Mesodermal cell (in vitro differentiated cells): ENCODE results near the gene SRI. TPM values are rescaled to one million over a fixed set of nuclear protein-coding genes. Genes with fewer than 3 reads are reported as not detected.
A peak's percentile ranks its signal among the peaks of the same experiment; 100 is the strongest.
"Not testable (repeated sequence)": the region's sequence is repeated elsewhere in the genome, so short reads cannot be mapped to it uniquely, and the experiment has no call there.

Experiments
- H3K27ac ChIP-seq: 2 replicates; pipeline ENCODE4 v1.7.0; 2013; ENCODE audit warnings: mild to moderate bottlenecking, low read depth, low read length, moderate library complexity; ENCODE audit not compliant: severe bottlenecking
- H3K36me3 ChIP-seq: 2 replicates; pipeline ENCODE4 v1.7.1; 2013; ENCODE audit warnings: mild to moderate bottlenecking, low read length, moderate library complexity; ENCODE audit not compliant: control insufficient read depth, insufficient read depth
- H3K4me1 ChIP-seq: one replicate; pipeline ENCODE4 v1.7.1; 2013; ENCODE audit warnings: mild to moderate bottlenecking, low read length; ENCODE audit not compliant: insufficient read depth, control insufficient read depth, poor library complexity, severe bottlenecking
- H3K4me3 ChIP-seq: 2 replicates; pipeline ENCODE4 v1.7.0; 2013; ENCODE audit warnings: low read length, control low read depth, mild to moderate bottlenecking; ENCODE audit not compliant: insufficient read depth, poor library complexity, severe bottlenecking; ENCODE audit errors: extremely low read depth
- H3K9me3 ChIP-seq: 2 replicates; pipeline ENCODE4 v1.7.1; 2013; ENCODE audit warnings: mild to moderate bottlenecking, low read length, moderate library complexity; ENCODE audit not compliant: control insufficient read depth
- WGBS, 2 experiments: methylation state at CpG; one replicate each; pipeline ENCODE4 v1.1.5; 2013; ENCODE audit warnings: missing lambda C conversion rate in 2 of 2; ENCODE audit not compliant: insufficient coverage in 2 of 2; 5-methylcytosine and 5-hydroxymethylcytosine counted together
- polyA plus RNA-seq, 2 experiments: library from polyadenylated mRNA; stranded (reverse); fragments of 50-300 nt; gene quantifications; one replicate each; pipeline ENCODE4 v1.2.3, GENCODE V29; 2013

The SRI gene, protein sequence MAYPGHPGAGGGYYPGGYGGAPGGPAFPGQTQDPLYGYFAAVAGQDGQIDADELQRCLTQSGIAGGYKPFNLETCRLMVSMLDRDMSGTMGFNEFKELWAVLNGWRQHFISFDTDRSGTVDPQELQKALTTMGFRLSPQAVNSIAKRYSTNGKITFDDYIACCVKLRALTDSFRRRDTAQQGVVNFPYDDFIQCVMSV
- polyA plus RNA-seq (2013, experiment 1 of 2): 151 TPM
- 143 TPM for polyA plus RNA-seq (2013, experiment 2 of 2)

- H3K9me3 ChIP-seq: no peaks in the 10 kb centered on the region
- 1% methylated on average over 46 to 57 of the region's 75 CpGs for WGBS, 2 experiments
- H3K27ac ChIP-seq: peak within 1 kb of the TSS; percentile 98
Observed at GRCh38 chr7:88219781-88220747, at the start of gene SRI. SRI (minus strand) TSS chr7:88220038; CDS start chr7:88220026, 12 bp downstream.

GRCh38 chr7:88269586-88269985 is 49.7 kb upstream of the SRI start:
- Histone ChIP-seq H3K27ac (no peak overlapping the region), H3K4me1 (no peaks in the 10 kb centered on the region), H3K36me3 (no peaks in the 10 kb centered on the region), H3K9me3 (no peaks in the 10 kb centered on the region), H3K4me3 (no peak overlapping the region)
- WGBS, 2 experiments: 100% methylated on average over 1 of the region's 3 CpGs

More at GRCh38 chr7:88219781-88220747, at the start of gene SRI:
- H3K4me1 ChIP-seq: no peaks in the 10 kb centered on the region
- H3K4me3 ChIP-seq: peak within 1 kb of the TSS; percentile 85
- peaks cover 21% of the 10 kb centered on the region for H3K36me3 ChIP-seq

DNA sequence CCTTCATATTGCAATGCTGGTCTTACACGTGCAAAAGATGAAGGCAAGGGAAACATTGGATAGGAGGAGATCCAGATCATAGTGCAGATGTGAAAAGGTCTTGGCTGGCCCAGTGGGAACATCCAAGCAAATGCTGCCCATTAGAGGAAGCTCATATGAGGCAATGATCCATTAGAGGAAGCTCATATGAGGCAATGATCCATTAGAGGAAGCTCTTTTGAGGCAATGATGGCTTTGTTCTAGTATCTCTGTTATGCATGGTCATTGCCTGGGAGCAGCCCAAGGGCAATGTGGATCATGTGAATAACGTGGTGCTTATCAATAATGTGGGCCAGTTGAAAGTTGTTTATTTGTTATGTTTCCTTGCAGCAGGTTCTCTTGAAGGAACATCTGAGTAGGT is 49.0 kb upstream of the SRI start:
- H3K36me3 ChIP-seq: no peaks in the 10 kb centered on the region
- WGBS, 2 experiments: 81 to 86% methylated on average over 2 of the region's 2 CpGs
- H3K27ac ChIP-seq: no peak overlapping the region
- H3K4me3 ChIP-seq: no peak overlapping the region
- no peaks in the 10 kb centered on the region for H3K9me3 ChIP-seq
- no peaks in the 10 kb centered on the region for H3K4me1 ChIP-seq

GRCh38 chr7:88268051-88268450 is 48.2 kb upstream of the SRI start:
- H3K27ac ChIP-seq: no peak overlapping the region
- H3K36me3 ChIP-seq: no peaks in the 10 kb centered on the region
- no peaks in the 10 kb centered on the region for H3K4me1 ChIP-seq
- WGBS, 2 experiments: 80 to 86% methylated on average over 1 to 2 of the region's 2 CpGs
- no peak overlapping the region for H3K4me3 ChIP-seq
- H3K9me3 ChIP-seq: no peaks in the 10 kb centered on the region

DNA sequence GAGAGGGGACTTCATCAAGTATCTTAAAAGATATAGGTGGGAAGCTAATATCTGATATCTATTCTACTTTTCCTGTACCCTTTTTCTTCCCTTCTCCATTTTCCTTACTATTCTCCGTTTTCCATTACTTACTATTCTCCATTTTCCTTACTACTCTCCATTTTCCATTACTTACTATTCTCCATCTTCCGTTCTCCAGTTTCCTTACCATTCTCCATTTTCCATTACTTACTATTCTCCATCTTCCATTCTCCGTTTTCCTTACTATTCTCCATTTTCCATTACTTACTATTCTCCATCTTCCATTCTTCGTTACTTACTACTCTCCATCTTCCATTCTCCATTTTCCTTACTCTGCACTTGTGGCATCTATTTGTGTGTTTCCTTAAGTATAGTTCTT is 47.6 kb upstream of the SRI start:
- H3K36me3 ChIP-seq: no peaks in the 10 kb centered on the region
- 87 to 90% methylated on average over 3 to 4 of the region's 4 CpGs for WGBS, 2 experiments
- H3K27ac ChIP-seq: no peak overlapping the region
- no peaks in the 10 kb centered on the region for H3K9me3 ChIP-seq
- no peak overlapping the region for H3K4me3 ChIP-seq
- no peaks in the 10 kb centered on the region for H3K4me1 ChIP-seq

DNA sequence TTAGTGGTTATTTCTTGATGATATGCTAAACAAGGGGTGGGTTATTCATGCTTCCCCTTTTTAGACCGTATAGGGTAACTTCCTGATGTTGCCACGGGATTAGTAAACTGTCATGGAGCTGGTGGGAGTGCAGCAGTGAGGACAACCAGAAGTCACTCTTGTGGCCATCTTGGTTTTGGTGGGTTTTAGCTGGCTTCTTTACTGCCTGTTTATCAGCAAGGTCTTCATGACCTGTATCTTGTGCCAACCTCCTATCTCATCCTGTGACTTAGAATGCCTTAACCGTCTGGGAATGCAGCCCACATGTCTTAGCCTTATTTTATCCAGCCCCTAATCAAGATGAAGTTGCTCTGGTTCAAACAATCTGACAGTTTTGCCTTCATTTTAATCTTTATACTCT is 45.1 kb upstream of the SRI start:
- WGBS, 2 experiments: 88 to 90% methylated on average over 2 of the region's 3 CpGs
- H3K4me1 ChIP-seq, H3K36me3 ChIP-seq, H3K27ac ChIP-seq, H3K9me3 ChIP-seq, H3K4me3 ChIP-seq: not testable (repeated sequence)

- WGBS, 2 experiments: 88 to 91% methylated on average over 3 to 4 of the region's 4 CpGs
- no peaks in the 10 kb centered on the region for H3K9me3 ChIP-seq
Observed at GRCh38 chr7:88262562-88262961, 42.7 kb upstream of the SRI start.

DNA sequence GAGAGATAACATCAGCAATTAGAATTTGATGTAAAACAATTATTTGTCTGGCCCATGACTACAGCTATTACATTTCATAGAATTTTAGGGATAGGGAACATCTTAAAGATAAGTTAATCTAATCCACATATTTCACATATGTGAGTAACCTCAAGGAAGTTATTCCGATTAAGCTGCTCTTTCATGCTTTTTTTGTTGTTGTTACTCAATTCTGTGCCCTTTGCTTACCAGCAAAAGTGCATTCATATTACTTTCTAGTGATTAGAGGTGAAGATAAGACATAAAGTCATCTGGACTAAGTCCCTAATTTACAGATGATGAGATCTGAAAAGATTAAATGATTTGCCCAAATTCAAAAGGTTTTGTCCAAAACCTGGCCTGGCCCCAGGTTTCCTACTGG is 40.9 kb upstream of the SRI start:
- no peak overlapping the region for H3K4me3 ChIP-seq
- H3K4me1 ChIP-seq: no peaks in the 10 kb centered on the region
- WGBS, 2 experiments: no CpG with 5 or more reads among the region's 1 CpG
- H3K27ac ChIP-seq: no peak overlapping the region
- no peaks in the 10 kb centered on the region for H3K9me3 ChIP-seq
- no peaks in the 10 kb centered on the region for H3K36me3 ChIP-seq

More at GRCh38 chr7:88262562-88262961, 42.7 kb upstream of the SRI start:
- no peak overlapping the region for H3K27ac ChIP-seq
- H3K4me3 ChIP-seq: no peak overlapping the region
- H3K36me3 ChIP-seq: no peaks in the 10 kb centered on the region
- no peaks in the 10 kb centered on the region for H3K4me1 ChIP-seq

GRCh38 chr7:88259656-88260380 is 40.0 kb upstream of the SRI start:
- peaks cover 3% of the 10 kb centered on the region for H3K4me1 ChIP-seq
- no peaks in the 10 kb centered on the region for H3K36me3 ChIP-seq
- no peaks in the 10 kb centered on the region for H3K9me3 ChIP-seq
- H3K4me3 ChIP-seq: no peak overlapping the region
- H3K27ac ChIP-seq: no peak overlapping the region
- WGBS, 2 experiments: 92% methylated on average over 2 of the region's 2 CpGs; no CpG with 5 or more reads in 1 of the 2 experiments

DNA sequence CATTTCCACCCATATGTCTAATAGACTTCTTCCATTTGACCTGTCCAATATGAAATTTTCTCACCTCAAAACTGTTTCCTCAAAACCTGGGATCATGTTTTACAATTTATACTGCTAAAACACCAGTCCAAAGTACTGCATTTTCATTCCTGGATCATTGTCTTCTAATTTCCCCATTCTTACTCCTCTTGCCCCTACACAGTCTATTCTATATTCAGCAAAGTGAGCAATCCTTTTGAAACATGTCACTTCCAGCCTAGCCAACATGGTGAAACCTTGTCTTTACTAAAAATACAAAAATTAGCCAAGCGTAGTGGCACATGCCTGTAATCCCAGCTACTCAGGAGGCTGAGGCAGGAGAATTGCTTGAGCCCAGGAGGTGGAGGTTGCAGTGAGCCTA is 38.5 kb upstream of the SRI start:
- WGBS, 2 experiments: no CpG with 5 or more reads among the region's 1 CpG
- not testable (repeated sequence) for H3K27ac ChIP-seq, H3K4me3 ChIP-seq, H3K4me1 ChIP-seq, H3K36me3 ChIP-seq, H3K9me3 ChIP-seq
